Frontal cortex (tissue), 4 donors: ENCODE data around the gene PLPP2. TPM values are rescaled to one million over a fixed set of nuclear protein-coding genes. Genes with fewer than 3 reads are reported as not detected.

Source experiments
- DNase-seq, 2 donors: peaks; one replicate each; pipeline ENCODE4 v3.0.0; 2012; ENCODE audit warnings: low spot score in 2 of 2
- FAIRE-seq: peaks from 2 replicates; lab custom pipeline; 2012; peaks lifted over from hg19 to GRCh38; lab: Jason Lieb, UNC
- total RNA-seq: library from RNA; depleted of rRNA; stranded (reverse); fragments of >200 nt; gene quantifications from one replicate; pipeline ENCODE4 v1.2.3, GENCODE V29; 2014
- donor health status: control.
- donor health status: control.
- donor health status: control.

PLPP2 gene
- total RNA-seq, 1 donor from 2014 or later: 2.4 TPM

GRCh38 chr19:317710-318508, 26.7 kb upstream of the PLPP2 start:
- no peak for FAIRE-seq
- DNase-seq: no peak

GRCh38 chr19:315811-316210, 24.6 kb upstream of the PLPP2 start:
- DNase-seq (no peak), FAIRE-seq (no peak)

GRCh38 chr19:313988-314815, 23.0 kb upstream of the PLPP2 start:
- no peak for FAIRE-seq

GRCh38 chr19:313169-313987, 22.2 kb upstream of the PLPP2 start:
- no peak for DNase-seq

More at GRCh38 chr19:313988-314815, 23.0 kb upstream of the PLPP2 start:
- no peak for DNase-seq

GRCh38 chr19:311813-312261, 20.6 kb upstream of the PLPP2 start:
- DNase-seq: no peak
- no peak for FAIRE-seq

More at GRCh38 chr19:313169-313987, 22.2 kb upstream of the PLPP2 start:
- no peak for FAIRE-seq

GRCh38 chr19:310781-311496, 19.7 kb upstream of the PLPP2 start:
- DNase-seq (no peak), FAIRE-seq (no peak)

GRCh38 chr19:310141-310651, 19.0 kb upstream of the PLPP2 start:
- DNase-seq (no peak), FAIRE-seq (no peak)

- DNase-seq (no peak), FAIRE-seq (no peak)
Measured at GRCh38 chr19:309206-309565, 18.0 kb upstream of the PLPP2 start.

- no peak for FAIRE-seq
- DNase-seq: no peak
Measured at GRCh38 chr19:308471-309205, 17.4 kb upstream of the PLPP2 start.

GRCh38 chr19:307793-308420, 16.7 kb upstream of the PLPP2 start:
- DNase-seq: no peak
- no peak for FAIRE-seq

- FAIRE-seq: no peak
- no peak for DNase-seq
Measured at GRCh38 chr19:307111-307531, 15.9 kb upstream of the PLPP2 start.

- FAIRE-seq (no peak), DNase-seq (no peak)
Measured at GRCh38 chr19:306151-306900, 15.1 kb upstream of the PLPP2 start.

- FAIRE-seq: no peak
Measured at GRCh38 chr19:305240-306150, 14.3 kb upstream of the PLPP2 start.

GRCh38 chr19:296476-297225, 5.4 kb upstream of the PLPP2 start:
- FAIRE-seq (no peak), DNase-seq (no peak)

More at GRCh38 chr19:305240-306150, 14.3 kb upstream of the PLPP2 start:
- DNase-seq: no peak

GRCh38 chr19:295687-296370, 4.6 kb upstream of the PLPP2 start:
- FAIRE-seq: no peak
- no peak for DNase-seq
